HG02798 (cell line): ENCODE data around the gene LCLAT1.
"Not testable (repeated sequence)": the region's sequence is repeated elsewhere in the genome, so short reads cannot be mapped to it uniquely, and the experiment has no call there.

Source experiments
- ATAC-seq: cut with Tn5 transposase; IDR thresholded peaks from one replicate; pipeline ENCODE4 v1.9.1; 2021; ENCODE audit warnings: mild to moderate bottlenecking; ENCODE audit not compliant: unreplicated experiment, poor library complexity

LCLAT1 gene

GRCh38 chr2:30453498-30453897 lies 6.5 kb downstream of the LCLAT1 start:
- ATAC-seq: no peak

GRCh38 chr2:30454571-30454970 lies 7.5 kb downstream of the LCLAT1 start:
- no peak for ATAC-seq

GRCh38 chr2:30455114-30455738 lies 8.2 kb downstream of the LCLAT1 start:
- no peak for ATAC-seq

GRCh38 chr2:30456106-30456505 lies 9.1 kb downstream of the LCLAT1 start:
- no peak for ATAC-seq

- no peak for ATAC-seq
Observed at GRCh38 chr2:30456579-30456978, 9.5 kb downstream of the LCLAT1 start.

- ATAC-seq: no peak
Observed at GRCh38 chr2:30457296-30457695, 10.2 kb downstream of the LCLAT1 start.

- ATAC-seq: no peak
Observed at GRCh38 chr2:30459140-30459539, 12.1 kb downstream of the LCLAT1 start.

- no peak for ATAC-seq
Observed at GRCh38 chr2:30462131-30462857, 15.2 kb downstream of the LCLAT1 start.

GRCh38 chr2:30463535-30463934 lies 16.5 kb downstream of the LCLAT1 start:
- ATAC-seq: no peak

GRCh38 chr2:30464544-30465170 lies 17.6 kb downstream of the LCLAT1 start:
- ATAC-seq: no peak

GRCh38 chr2:30465171-30465545 lies 18.1 kb downstream of the LCLAT1 start:
- ATAC-seq: no peak

GRCh38 chr2:30466216-30466615 lies 19.2 kb downstream of the LCLAT1 start:
- ATAC-seq: no peak

GRCh38 chr2:30467062-30467826 lies 20.2 kb downstream of the LCLAT1 start:
- not testable (repeated sequence) for ATAC-seq

- no peak for ATAC-seq
Observed at GRCh38 chr2:30470426-30470825, 23.4 kb downstream of the LCLAT1 start.

- ATAC-seq: no peak
Observed at GRCh38 chr2:30472326-30472725, 25.3 kb downstream of the LCLAT1 start.

- ATAC-seq: no peak
Observed at GRCh38 chr2:30475542-30475941, 28.5 kb downstream of the LCLAT1 start.

GRCh38 chr2:30476636-30477035 lies 29.6 kb downstream of the LCLAT1 start:
- no peak for ATAC-seq

GRCh38 chr2:30480703-30481322 lies 33.8 kb downstream of the LCLAT1 start:
- no peak for ATAC-seq

- no peak for ATAC-seq
Observed at GRCh38 chr2:30481323-30481800, 34.3 kb downstream of the LCLAT1 start.

- ATAC-seq: no peak
Observed at GRCh38 chr2:30482011-30482410, 35.0 kb downstream of the LCLAT1 start.
